Vagina (tissue), 2 donors: Measurements from ENCODE around the gene BCAS1. TPM values are rescaled to one million over a fixed set of nuclear protein-coding genes. Genes with fewer than 3 reads are reported as not detected.

Source experiments
- DNase-seq, 2 donors: peaks; one replicate each; pipeline ENCODE4 v3.0.0-alpha.2; 2017; ENCODE audit errors: extremely low spot score in 2 of 2
- H3K27ac ChIP-seq: fragments of 200-600 bp; sonication (generic); one replicate; pipeline ENCODE4 v1.5.1; 2019
- H3K27me3 ChIP-seq: fragments of 200-600 bp; sonication (generic); one replicate; pipeline ENCODE4 v1.5.1; 2019
- H3K36me3 ChIP-seq, 2 donors: fragments of 200-600 bp; sonication (generic); one replicate each; pipeline ENCODE4 v1.5.1; 2017 to 2019
- H3K4me1 ChIP-seq: fragments of 200-600 bp; sonication (generic); one replicate; pipeline ENCODE4 v1.5.1; 2019
- H3K4me3 ChIP-seq, 2 donors: fragments of 200-600 bp; sonication (generic); 1 replicate in 1 of 2; 2 replicates in 1 of 2; pipeline ENCODE4 v1.5.1; 2016 to 2019
- H3K9me3 ChIP-seq: fragments of 200-600 bp; sonication (generic); one replicate; pipeline ENCODE4 v1.5.1; 2019
- POLR2A ChIP-seq, 2 donors: fragments of 450-650 bp; IDR thresholded peaks; one replicate each; pipeline ENCODE4 v1.6.1; 2017; ENCODE audit warnings: antibody characterized with exemption in 2 of 2, mild to moderate bottlenecking in 2 of 2, moderate library complexity in 2 of 2
- POLR2AphosphoS5 ChIP-seq, 2 donors: sonication (generic); formaldehyde crosslinking; IDR thresholded peaks; one replicate each; pipeline ENCODE4 v1.9.0; 2017; ENCODE audit warnings: antibody characterized with exemption in 2 of 2, mild to moderate bottlenecking in 2 of 2, low read depth in 1 of 2; ENCODE audit not compliant: insufficient read depth in 1 of 2
- intact Hi-C: fragments of 100-400 bp; cut with DNase I; formaldehyde crosslinking; loops from one replicate; pipeline ENCODE4 v1.15.1; 2023
- microRNA-seq: library from miRNA; unstranded; fragments of <30 nt; microRNA quantifications from one replicate; pipeline ENCODE4, GENCODE V29; 2017; ENCODE audit warnings: borderline number of aligned reads, borderline replicate concordance
- small RNA-seq: library from RNA; depleted of rRNA; stranded (forward); fragments of <200 nt; gene quantifications from one replicate; pipeline ENCODE3, GENCODE V24; 2016
- total RNA-seq: library from RNA; depleted of rRNA; stranded (reverse); fragments of >200 nt; gene quantifications from one replicate; pipeline ENCODE4 v1.2.3, GENCODE V29; 2016
- TF ChIP-seq, protein P1 (sequence below), 3 experiments: fragments of 450-650 bp in 2 of 3; fragments of 200-600 bp in 1 of 3; sonication (generic) in 1 of 3; IDR thresholded peaks; one replicate each; pipeline ENCODE4 v1.5.1; 2017 to 2019; ENCODE audit warnings: antibody characterized with exemption in 3 of 3, mild to moderate bottlenecking in 2 of 3, moderate library complexity in 2 of 3

BCAS1 gene
- total RNA-seq, 1 donor from 2014 or later = 2.7 TPM

DNA sequence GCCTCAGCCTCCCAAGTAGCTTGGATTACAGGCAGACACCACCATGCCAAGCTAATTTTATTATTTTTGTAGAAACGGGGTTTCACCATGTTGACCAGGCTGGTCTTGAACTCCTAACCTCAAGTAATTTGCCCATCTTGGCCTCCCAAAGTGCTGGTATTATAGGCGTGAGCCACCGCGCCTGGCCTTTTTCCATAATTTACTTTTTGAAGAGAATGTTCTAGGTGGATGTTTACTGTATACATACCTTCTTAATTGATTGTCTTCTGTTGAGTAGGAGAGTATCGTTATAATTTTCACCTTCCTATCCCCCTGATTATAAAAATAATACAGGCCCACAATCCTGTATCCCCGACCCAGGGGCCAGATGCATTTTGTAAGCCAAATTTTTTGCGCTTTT is 174.4 kb downstream of the BCAS1 start:
- Histone ChIP-seq H3K27me3 (no peaks in the 10 kb centered on the region), H3K36me3 (no peaks in the 10 kb centered on the region), H3K27ac (no peak overlapping the region), H3K4me3 (no peak overlapping the region), H3K9me3 (no peaks in the 10 kb centered on the region), H3K4me1 (peaks cover 30% of the 10 kb centered on the region)
- DNase-seq = no peak
- TF ChIP-seq, protein P1, sequence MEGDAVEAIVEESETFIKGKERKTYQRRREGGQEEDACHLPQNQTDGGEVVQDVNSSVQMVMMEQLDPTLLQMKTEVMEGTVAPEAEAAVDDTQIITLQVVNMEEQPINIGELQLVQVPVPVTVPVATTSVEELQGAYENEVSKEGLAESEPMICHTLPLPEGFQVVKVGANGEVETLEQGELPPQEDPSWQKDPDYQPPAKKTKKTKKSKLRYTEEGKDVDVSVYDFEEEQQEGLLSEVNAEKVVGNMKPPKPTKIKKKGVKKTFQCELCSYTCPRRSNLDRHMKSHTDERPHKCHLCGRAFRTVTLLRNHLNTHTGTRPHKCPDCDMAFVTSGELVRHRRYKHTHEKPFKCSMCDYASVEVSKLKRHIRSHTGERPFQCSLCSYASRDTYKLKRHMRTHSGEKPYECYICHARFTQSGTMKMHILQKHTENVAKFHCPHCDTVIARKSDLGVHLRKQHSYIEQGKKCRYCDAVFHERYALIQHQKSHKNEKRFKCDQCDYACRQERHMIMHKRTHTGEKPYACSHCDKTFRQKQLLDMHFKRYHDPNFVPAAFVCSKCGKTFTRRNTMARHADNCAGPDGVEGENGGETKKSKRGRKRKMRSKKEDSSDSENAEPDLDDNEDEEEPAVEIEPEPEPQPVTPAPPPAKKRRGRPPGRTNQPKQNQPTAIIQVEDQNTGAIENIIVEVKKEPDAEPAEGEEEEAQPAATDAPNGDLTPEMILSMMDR (IDR thresholded peaks at IDR 0.05) = no peak
- TF ChIP-seq POLR2AphosphoS5 (IDR thresholded peaks at IDR 0.05; ENCODE audit: insufficient read depth in 1 of 2, low read depth in 1 of 2) (no peak), POLR2A (IDR thresholded peaks at IDR 0.05) (no peak)
- intact Hi-C loops = no loop called here

DNA sequence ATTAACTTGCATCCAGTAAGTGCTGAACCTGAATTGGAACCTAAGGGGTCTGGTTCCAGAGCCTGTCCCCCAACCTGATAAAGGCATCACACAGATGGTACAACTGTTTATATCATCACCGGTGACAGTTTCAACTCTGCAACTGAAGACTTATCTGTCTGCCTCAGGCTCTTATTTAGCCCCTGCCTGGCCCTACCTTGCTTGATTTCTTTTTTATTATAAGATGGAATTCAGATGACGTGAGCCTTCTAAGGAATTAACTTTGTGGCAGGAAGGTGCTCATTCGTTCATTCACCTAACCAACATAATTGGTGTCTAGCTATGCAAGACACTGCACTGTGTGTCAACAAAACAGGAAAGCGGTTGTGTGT is 175.0 kb downstream of the BCAS1 start:
- Histone ChIP-seq H3K27me3 (no peaks in the 10 kb centered on the region), H3K4me3 (no peak overlapping the region), H3K27ac (no peak overlapping the region), H3K36me3 (no peaks in the 10 kb centered on the region), H3K9me3 (no peaks in the 10 kb centered on the region), H3K4me1 (peaks cover 23% of the 10 kb centered on the region)
- no peak for TF ChIP-seq POLR2A (IDR thresholded peaks at IDR 0.05)
- TF ChIP-seq, protein P1 (IDR thresholded peaks at IDR 0.05) = no peak
- TF ChIP-seq POLR2AphosphoS5 (IDR thresholded peaks at IDR 0.05; ENCODE audit: insufficient read depth in 1 of 2, low read depth in 1 of 2) = no peak
- intact Hi-C loops = no loop called here
- DNase-seq = no peak

DNA sequence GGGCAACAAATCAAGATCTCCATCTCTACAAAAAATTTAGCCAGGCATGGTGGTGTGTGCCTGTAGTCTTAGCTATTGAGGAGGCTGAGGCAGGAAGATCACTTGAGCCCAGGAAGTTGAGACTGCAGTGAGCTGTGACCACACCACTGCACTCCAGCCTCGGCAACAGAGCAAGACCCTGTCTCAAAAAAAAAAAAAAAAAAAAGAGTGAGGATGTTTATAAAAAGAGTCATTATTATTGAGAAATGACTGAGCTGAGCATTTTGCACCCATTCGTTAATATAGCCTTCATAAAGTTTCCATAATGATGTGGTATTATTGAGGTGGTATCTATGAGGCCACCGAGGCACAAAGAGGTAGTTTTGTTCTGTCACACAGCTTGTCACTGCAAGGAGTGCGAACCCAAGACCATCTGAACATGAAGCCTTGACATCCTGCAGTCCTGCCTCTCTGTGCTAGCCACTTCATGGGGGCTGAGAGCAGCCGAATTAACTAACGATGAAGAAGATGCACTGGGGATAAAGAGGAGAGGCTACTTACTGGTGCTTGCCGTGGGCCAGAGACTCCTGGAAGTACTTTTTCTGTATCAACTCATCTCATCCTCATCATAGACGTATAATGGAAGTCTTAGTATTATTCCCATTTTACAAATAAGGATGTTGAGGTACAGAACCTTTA is 175.5 kb downstream of the BCAS1 start:
- TF ChIP-seq POLR2AphosphoS5 (IDR thresholded peaks at IDR 0.05; ENCODE audit: insufficient read depth in 1 of 2, low read depth in 1 of 2) (no peak), POLR2A (IDR thresholded peaks at IDR 0.05) (no peak)
- TF ChIP-seq, protein P1 (IDR thresholded peaks at IDR 0.05) = no peak
- H3K4me1 ChIP-seq = peaks cover 18% of the 10 kb centered on the region
- no peak overlapping the region for H3K27ac ChIP-seq
- intact Hi-C loops = no loop called here
- no peaks in the 10 kb centered on the region for H3K9me3 ChIP-seq
- H3K36me3 ChIP-seq = no peaks in the 10 kb centered on the region
- DNase-seq = no peak
- H3K4me3 ChIP-seq = no peak overlapping the region
- H3K27me3 ChIP-seq = no peaks in the 10 kb centered on the region

Small RNA genes within 50 kb of the gene (microRNA-seq; reads per million reads assigned to microRNA genes)
- not detected for gene MIR4756

Small RNA genes within 50 kb of the gene (small RNA-seq; reads per million reads assigned to genes)
- not detected for gene MIR4756

Other genes with a start within 250 kb of the BCAS1 start
- gene CYP24A1, start 103.4 kb upstream of the BCAS1 start, total RNA-seq = 5.9 TPM
- gene PFDN4, start 137.5 kb upstream of the BCAS1 start, total RNA-seq = 45.7 TPM